Left ventricle myocardium inferior (tissue), 1 donor: ENCODE measurements around the gene PARD3. TPM values are rescaled to one million over a fixed set of nuclear protein-coding genes. Genes with fewer than 3 reads are reported as not detected.

Experiments
- DNase-seq: peaks from one replicate; pipeline ENCODE4 v3.0.0-alpha.2; 2020
- H3K27ac ChIP-seq: fragments of 200-600 bp; replicated peaks from 2 replicates; pipeline ENCODE4 v1.8.0; 2021
- H3K27me3 ChIP-seq: fragments of 200-600 bp; 2 replicates; pipeline ENCODE4 v1.8.0; 2021; ENCODE audit warnings: low read depth
- H3K36me3 ChIP-seq: fragments of 200-600 bp; 2 replicates; pipeline ENCODE4 v1.8.0; 2021
- H3K4me1 ChIP-seq: fragments of 200-600 bp; 2 replicates; pipeline ENCODE4 v1.8.0; 2021
- H3K4me3 ChIP-seq: fragments of 200-600 bp; 2 replicates; pipeline ENCODE4 v1.8.0; 2021; ENCODE audit warnings: mild to moderate bottlenecking, moderate library complexity
- H3K9me3 ChIP-seq: fragments of 200-600 bp; replicated peaks from 2 replicates; pipeline ENCODE4 v1.8.0; 2021
- intact Hi-C: fragments of 100-400 bp; cut with micrococcal nuclease; formaldehyde crosslinking; loops from one replicate; pipeline ENCODE4 v1.11.0; 2022
- total RNA-seq: library from RNA; stranded (reverse); fragmentation: NEBNext Ultra II Directional; extraction: Animal tissue kit (Norgen Biotek cat#: 25700); gene quantifications from one replicate; pipeline ENCODE4 v1.2.1, GENCODE V29; 2021
- TF ChIP-seq, protein P1 (sequence below): fragments of 200-600 bp; IDR thresholded peaks from 2 replicates; pipeline ENCODE4 v1.8.0; 2021; ENCODE audit warnings: antibody characterized with exemption, mild to moderate bottlenecking, borderline replicate concordance
- donor health status: DM: no; HTN: yes; CAD: no; lungs with severe emphysema.

The PARD3 gene
- total RNA-seq, 1 donor from 2014 or later: 29.6 TPM

DNA sequence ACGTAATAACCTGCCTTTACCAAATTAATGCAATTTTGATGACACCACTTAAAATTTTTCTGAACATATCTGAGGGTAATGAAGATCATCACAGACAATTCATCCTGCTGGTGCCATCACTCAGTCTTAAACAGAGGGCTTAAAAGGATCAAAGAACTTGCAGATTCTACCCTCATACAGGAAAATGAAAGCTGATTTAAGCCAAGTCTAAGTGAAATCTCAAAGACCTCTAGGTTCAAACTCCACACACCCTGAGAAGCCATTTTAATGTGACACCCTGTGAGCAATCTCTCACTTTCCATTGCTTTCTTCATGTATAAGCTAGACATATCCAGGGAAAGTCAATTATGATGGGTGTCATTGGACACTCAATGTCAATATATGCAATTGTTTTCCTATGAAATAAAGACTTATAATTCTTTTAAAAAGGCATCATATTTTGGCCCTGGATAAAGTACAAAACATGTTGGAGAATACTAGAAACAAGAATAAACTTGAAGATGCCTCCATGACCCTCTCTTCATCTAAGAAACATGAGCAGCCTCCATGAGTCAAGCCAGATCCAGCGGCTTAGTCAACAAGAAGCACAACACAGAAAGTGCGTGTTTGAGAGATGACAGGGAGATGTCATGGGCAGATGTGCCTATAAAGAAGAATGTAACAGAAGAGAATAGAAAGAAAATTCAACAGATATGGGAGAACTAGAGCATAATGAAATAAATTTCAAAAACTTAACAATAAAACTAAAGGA, 291.9 kb downstream of the PARD3 start:
- Histone ChIP-seq H3K27me3 (no peaks in the 10 kb centered on the region), H3K36me3 (no peaks in the 10 kb centered on the region), H3K27ac (no peak overlapping the region), H3K4me3 (no peak overlapping the region), H3K4me1 (peaks cover 22% of the 10 kb centered on the region), H3K9me3 (no peaks in the 10 kb centered on the region)
- no peak for DNase-seq
- TF ChIP-seq, protein P1, sequence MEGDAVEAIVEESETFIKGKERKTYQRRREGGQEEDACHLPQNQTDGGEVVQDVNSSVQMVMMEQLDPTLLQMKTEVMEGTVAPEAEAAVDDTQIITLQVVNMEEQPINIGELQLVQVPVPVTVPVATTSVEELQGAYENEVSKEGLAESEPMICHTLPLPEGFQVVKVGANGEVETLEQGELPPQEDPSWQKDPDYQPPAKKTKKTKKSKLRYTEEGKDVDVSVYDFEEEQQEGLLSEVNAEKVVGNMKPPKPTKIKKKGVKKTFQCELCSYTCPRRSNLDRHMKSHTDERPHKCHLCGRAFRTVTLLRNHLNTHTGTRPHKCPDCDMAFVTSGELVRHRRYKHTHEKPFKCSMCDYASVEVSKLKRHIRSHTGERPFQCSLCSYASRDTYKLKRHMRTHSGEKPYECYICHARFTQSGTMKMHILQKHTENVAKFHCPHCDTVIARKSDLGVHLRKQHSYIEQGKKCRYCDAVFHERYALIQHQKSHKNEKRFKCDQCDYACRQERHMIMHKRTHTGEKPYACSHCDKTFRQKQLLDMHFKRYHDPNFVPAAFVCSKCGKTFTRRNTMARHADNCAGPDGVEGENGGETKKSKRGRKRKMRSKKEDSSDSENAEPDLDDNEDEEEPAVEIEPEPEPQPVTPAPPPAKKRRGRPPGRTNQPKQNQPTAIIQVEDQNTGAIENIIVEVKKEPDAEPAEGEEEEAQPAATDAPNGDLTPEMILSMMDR: no peak
- intact Hi-C loops: loop anchor here (10.0 kb wide), 1 partner anchor 102 kb away; no protein-coding TSS in a partner anchor

DNA sequence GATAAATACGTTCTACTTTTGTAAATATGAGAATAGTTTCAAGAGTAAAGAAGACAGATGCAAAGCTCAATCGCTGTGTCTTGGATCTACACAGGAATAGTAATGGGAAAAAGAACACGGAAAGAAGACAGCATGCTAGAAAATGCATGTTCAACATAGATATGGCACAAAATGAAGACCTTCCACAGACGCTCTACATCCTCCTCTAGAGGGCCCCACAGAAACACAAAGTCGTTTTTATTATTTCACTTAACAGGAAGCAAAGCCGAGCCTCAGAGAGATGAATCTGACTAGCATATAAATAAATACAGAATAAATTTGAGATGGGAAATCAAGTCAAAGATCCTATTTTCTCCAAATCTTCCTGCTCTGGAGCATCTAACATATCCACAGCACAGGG, 292.6 kb downstream of the PARD3 start:
- DNase-seq: no peak
- no peaks in the 10 kb centered on the region for H3K36me3 ChIP-seq
- no peak overlapping the region for H3K27ac ChIP-seq
- no peak overlapping the region for H3K4me3 ChIP-seq
- H3K27me3 ChIP-seq: no peaks in the 10 kb centered on the region
- no peaks in the 10 kb centered on the region for H3K9me3 ChIP-seq
- peaks cover 15% of the 10 kb centered on the region for H3K4me1 ChIP-seq
- TF ChIP-seq, protein P1: peak; percentile 53
- intact Hi-C loops: loop anchor here (10.0 kb wide), 1 partner anchor 102 kb away; no protein-coding TSS in a partner anchor

DNA sequence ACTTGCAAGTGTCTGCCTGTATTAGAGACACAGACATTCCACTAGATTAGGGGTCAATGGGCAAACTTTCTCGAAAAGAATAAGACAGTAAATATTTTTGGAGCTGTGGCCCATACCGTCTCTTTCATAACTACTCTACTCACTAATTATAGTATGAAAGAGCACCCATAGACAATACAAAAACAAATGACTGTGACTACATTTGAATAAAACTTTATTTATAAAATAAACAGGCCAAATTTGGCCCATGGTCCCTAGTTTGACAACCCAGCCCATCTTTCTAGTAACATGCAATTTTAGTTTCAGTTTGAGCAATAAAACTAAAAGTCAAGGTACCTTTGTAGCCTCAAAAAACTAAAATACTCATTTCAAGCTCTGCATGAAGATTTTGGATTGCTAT, 294.6 kb downstream of the PARD3 start:
- no peaks in the 10 kb centered on the region for H3K36me3 ChIP-seq
- no peaks in the 10 kb centered on the region for H3K9me3 ChIP-seq
- peaks cover 4% of the 10 kb centered on the region for H3K4me1 ChIP-seq
- H3K27me3 ChIP-seq: no peaks in the 10 kb centered on the region
- intact Hi-C loops: loop anchor here (10.0 kb wide), 1 partner anchor 104 kb away; no protein-coding TSS in a partner anchor
- no peak overlapping the region for H3K4me3 ChIP-seq
- H3K27ac ChIP-seq: no peak overlapping the region
- no peak for DNase-seq
- TF ChIP-seq, protein P1: no peak

DNA sequence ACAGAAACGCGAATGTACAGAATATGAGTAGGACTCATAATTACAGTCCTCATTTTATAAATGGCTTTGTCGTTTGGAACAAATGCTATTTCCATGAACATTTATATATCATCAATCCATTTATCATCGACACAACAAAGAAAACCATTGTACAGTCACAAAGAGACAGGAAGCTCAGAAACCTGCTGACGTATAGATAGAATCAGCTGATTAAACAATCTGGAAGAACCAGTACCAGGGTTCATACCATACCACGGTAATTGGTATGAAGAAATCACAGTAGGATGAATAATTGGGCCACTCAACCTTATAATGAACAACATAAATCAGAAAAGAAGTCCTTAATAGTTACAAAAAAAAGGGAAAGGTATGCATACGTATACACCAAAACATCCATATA, 295.0 kb downstream of the PARD3 start:
- H3K4me1 ChIP-seq: peaks cover 4% of the 10 kb centered on the region
- no peak overlapping the region for H3K4me3 ChIP-seq
- no peaks in the 10 kb centered on the region for H3K27me3 ChIP-seq
- TF ChIP-seq, protein P1: no peak
- intact Hi-C loops: loop anchor here (10.0 kb wide), 1 partner anchor 105 kb away; no protein-coding TSS in a partner anchor
- H3K36me3 ChIP-seq: no peaks in the 10 kb centered on the region
- no peak overlapping the region for H3K27ac ChIP-seq
- DNase-seq: no peak
- no peaks in the 10 kb centered on the region for H3K9me3 ChIP-seq

DNA sequence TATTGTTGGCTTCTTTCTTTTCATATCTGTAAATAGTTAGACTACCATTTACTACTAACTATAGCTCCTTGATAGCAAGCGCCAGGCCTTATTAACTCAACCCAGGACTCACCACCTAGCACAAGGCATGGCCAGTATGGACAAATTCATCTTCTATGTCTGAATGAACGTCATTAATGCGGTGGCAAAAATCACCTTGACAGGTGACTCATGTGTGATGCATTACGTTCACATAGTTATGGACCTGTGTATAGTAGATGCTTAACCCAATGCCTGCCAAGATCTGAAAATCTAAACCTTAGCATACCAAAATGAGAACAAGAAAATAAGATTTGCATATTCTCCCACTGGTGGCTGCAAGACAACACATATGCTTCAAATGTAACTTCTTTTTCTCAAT, 300.8 kb downstream of the PARD3 start:
- H3K27ac ChIP-seq: no peak overlapping the region

More for the DNA sequence above, 300.8 kb downstream of the PARD3 start:
- H3K27me3 ChIP-seq: no peaks in the 10 kb centered on the region
- H3K4me1 ChIP-seq: peaks cover 8% of the 10 kb centered on the region
- intact Hi-C loops: no loop called here
- TF ChIP-seq, protein P1: no peak
- no peak for DNase-seq
- H3K9me3 ChIP-seq: no peaks in the 10 kb centered on the region
- H3K4me3 ChIP-seq: no peak overlapping the region
- no peaks in the 10 kb centered on the region for H3K36me3 ChIP-seq
